CD4-positive, alpha-beta T cell treated with Interleukin-6 at 100 ng/mL for 8 hours (primary cell): ENCODE measurements around the gene ATP10B.
"Not testable (repeated sequence)": the region's sequence is repeated elsewhere in the genome, so short reads cannot be mapped to it uniquely, and the experiment has no call there.

Experiments
- DNase-seq: peaks from one replicate; pipeline ENCODE4 v3.0.0-alpha.2; 2020; ENCODE audit warnings: mixed read lengths, low spot score

The ATP10B gene

GRCh38 chr5:160750938-160751657, 100.9 kb downstream of the ATP10B start:
- DNase-seq = no peak

DNA sequence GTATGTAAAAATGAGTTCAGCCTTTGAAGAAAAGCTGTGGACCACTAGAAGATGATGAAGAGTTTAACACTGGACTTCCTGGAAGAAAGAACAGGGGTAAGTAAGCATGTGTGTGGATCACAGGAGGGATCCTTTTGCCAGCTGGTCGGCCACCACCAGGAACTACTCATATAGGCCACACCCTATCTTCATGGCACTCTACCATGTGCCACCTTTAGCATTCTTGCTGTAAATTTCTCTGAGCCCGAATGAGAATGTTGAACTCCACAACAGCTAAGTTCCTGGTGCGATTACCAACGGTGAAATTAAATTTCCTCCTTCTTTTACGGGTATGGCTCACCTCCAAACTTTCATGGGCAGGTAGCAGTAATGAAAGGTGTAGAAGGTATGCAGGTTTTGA, 102.3 kb downstream of the ATP10B start:
- DNase-seq = no peak

GRCh38 chr5:160749026-160749425, 103.0 kb downstream of the ATP10B start:
- DNase-seq = no peak

GRCh38 chr5:160747987-160748386, 104.0 kb downstream of the ATP10B start:
- DNase-seq = no peak

GRCh38 chr5:160747559-160747958, 104.5 kb downstream of the ATP10B start:
- DNase-seq = no peak

GRCh38 chr5:160744268-160745101, 107.5 kb downstream of the ATP10B start:
- no peak for DNase-seq

DNA sequence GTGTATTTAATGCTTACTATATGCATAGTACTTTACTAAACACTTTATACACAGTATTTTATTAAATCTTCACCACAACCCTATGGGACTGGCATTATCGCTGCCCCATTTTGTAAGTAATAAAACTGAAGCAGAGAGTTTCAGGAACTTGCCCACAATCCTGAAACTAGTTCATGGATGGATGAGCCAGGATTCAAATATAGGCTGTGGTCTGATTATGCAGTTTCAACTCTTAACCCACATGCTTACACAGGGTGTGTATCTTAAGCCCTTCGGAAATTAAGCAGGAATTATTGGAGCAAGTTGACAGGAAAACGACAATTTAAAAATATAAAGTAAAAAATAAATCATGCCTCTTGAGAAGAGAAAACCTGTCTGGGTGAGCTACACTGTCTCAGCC, 109.0 kb downstream of the ATP10B start:
- no peak for DNase-seq

- DNase-seq = no peak
These were observed 109.6 kb downstream of the ATP10B start for GRCh38 chr5:160742446-160742845.

DNA sequence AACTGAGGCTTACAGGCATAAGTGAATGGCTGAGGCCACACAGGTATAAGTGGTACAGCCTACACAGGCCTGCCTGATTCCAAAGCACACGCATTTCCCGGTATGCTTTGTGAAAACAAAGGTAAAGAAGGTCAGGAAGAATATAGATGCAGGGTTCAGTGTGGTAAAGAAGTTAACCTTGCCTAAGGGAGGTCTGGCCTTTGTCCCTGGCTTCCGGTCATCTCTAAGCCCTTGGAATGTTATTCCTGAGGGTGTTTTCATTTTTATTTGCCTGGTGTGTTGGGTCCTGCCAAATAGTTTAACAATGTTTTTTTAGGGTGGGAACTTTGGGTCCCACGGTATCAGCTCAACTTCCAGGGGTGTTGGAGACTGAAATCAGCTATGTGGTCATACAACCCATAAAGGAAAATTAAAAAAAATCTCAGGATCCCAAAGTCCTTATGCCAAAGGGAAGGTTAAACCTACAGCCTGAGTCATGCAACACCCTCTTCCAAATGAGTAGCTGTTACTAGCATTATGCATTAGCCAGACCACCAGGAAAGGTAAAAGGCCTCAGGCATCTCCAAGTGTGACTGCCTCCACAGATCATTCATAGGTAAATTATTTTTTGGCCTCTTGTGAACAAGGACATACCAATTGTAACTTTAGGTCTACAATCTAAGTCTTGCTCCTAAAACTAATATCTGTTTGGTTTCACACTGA, 124.6 kb downstream of the ATP10B start:
- DNase-seq = no peak

DNA sequence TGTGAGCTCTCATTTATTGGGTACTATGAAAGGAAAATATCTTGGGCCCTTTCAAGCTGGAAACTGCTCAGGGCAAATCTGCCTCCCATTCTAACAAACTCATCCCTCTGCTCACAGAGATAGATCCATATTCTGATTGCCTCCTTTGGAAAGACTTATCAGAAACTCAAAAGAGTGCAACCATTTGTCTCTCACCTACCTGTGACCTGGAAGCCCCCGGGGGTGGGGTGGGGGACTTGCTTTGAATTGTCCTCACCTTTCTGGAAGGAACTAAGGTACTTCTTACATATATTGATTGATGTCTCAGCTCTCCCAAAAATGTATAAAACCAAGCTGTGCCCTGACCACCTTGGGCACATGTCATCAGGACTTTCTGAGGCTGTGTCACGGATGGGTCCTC, 125.3 kb downstream of the ATP10B start:
- DNase-seq = no peak

GRCh38 chr5:160720822-160721221, 131.2 kb downstream of the ATP10B start:
- DNase-seq = no peak

DNA sequence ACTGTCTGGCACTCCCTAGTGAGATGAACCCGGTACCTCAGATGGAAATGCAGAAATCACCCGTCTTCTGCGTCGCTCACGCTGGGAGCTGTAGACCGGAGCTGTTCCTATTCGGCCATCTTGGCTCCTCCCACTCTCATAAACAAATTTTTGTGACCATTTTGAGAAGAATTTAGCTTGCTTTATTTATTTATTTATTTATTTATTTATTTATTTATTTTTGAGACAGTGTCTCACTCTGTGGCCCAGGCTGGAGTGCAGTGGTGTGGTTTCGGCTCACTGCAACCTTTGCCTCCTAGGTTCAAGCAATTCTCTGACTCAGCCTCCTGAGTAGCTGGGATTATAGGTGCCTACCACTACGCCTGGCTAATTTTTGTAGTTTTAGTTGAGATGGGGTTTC, 136.5 kb downstream of the ATP10B start:
- DNase-seq = not testable (repeated sequence)

DNA sequence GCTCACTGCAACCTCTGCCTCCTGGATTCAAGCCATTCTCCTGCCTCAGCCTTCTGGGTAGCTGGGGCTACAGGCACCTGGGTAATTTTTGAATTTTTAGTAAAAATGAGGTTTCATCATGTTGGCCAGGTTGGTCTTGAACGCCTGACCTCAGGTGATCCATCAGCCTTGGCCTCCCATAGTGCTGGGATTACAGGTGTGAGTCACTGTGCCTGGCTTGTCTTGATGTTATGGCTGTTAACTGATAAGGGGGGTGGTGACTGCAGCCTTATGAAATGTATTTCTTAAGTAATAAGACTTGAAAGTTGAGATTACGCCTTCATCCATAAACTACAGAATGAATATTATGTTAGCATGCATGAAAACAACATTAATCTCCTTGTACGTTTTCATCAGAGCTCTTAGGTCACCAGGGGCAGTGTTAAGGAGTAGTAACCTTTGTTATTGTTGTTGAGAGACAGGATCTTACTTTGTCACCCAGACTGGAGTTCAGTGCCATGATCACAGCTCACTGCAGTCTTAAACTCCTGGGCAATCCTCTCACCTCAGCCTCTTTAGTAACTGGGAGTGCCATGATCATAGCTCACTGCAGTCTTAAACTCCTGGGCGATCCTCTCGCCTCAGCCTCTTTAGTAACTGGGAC, 148.3 kb downstream of the ATP10B start:
- no peak for DNase-seq

DNA sequence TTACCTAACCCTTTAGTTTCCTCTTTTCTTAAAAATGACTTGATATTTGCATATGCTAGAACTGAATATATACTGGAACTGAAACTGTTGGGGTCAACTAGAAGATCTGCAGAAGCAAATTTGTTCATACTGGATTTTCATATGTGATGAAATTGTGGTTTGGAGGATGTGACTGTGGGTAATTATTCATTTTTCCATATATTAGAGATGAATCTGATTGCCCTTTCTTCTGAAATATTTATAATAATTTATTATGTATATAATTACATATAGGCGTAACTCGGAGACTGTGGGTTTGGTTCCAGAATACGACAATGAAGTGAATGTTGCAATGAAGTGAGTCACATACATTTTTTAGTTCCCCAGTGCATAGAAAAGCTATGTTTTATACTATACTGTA, 149.1 kb downstream of the ATP10B start:
- no peak for DNase-seq

DNA sequence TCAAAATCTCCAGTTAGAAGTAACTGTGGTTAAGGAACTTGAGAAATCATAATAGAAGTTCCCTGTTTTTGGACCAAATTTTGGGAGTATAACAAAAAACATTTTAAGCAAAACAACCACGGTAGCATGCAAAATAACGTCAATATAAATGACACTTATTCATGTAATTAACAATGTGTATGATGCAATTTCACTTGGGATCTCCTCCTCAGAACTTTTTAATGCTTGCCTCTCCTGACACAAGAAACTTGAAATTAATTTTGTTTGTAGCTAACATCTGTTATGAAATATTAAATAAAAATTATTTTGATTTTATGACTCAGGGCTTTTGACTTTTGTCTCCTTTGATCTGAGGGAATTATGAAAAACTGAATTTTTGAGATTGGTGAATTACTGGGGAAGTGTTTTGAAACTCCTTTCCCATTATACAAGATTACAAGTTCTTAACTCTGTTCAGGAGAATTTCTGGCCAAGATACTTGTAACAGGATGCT, 149.7 kb downstream of the ATP10B start:
- no peak for DNase-seq

DNA sequence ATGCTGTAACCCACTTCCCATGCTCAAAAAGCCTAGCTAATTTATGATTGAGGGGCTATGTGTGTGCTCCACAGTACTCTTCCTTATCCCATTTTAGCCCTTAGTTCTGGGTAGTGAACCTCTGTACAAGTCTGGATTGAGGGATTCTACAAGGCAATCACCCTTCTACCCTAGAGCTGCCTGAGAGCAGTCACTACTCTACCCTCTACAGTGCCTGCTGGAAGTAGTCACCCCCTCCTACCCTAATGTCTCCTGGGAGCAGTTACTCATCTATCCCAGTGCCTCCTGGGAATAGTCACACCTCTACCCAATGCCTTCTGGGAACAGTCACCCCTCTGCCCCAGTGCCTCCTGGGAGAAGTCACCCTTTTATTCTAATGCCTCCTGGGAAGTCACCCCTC, 150.6 kb downstream of the ATP10B start:
- DNase-seq = no peak

DNA sequence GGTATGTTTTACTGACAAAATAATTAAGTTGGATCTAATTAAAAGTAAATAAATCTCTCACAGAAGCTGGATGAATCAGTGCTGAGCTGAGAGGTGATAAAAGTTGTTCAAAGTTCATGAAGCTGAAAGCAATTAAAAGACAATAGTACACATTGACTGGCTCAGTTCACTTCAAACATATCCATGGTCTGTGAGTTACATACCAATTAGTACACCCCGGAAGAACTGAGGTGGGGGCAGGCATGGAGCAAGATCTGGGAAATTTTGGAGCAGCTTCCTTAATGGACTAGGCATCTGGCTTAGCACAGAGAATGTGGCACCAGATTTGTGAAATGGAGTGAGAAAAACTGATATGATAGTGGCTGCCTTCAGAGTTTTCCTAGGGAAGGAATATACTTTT, 152.7 kb downstream of the ATP10B start:
- DNase-seq = no peak

GRCh38 chr5:160697281-160697680, 154.7 kb downstream of the ATP10B start:
- DNase-seq = no peak

DNA sequence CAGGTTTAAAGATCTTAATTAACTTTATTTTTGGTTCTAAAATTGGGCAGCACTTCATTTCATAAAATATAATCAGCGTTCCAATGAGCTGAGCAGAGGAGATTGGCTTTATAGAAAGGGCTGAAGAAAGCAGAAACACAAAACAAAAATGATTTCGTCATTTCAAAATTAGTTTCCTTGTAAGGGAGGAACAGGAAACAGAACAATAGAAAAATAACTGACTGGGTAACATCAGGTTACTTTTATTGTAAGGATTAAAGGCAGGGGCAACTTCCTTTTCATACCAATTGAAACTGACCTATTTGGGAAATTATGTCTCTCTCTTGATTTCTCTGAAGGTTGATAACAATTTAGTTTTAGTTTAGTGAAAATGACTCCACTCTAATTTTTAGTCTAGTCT, 157.1 kb downstream of the ATP10B start:
- no peak for DNase-seq

DNA sequence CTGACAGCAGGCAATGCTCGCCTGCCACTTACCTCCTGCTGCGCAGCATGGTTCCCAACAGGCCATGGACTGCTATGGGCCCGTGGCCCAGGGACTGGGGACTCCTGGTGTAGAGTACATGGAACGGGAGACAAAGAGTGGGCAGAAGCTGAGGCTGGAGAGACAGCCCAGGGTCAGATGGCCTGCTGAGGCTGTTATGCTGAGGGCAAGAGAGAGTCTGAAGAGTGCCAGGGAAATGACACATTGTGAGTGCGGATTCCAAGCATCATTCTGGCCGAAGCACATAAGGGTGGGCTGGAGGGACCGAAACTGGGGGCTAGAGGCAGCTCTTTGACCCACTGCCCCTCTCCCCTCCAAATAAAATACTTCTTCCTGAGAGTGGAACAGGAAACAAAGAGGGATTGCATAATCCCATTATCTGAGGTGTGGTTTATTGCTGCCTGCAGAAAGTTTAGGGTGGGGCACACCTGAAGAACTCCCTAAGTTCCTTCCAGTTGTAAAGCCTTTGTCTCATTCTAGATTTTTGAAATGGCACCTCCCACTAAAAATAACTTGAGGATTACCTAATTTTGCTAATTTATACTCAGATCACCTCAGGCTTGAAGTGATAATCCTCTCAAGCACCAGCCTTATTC, 158.1 kb downstream of the ATP10B start:
- DNase-seq = no peak

GRCh38 chr5:160692271-160692670, 159.7 kb downstream of the ATP10B start:
- no peak for DNase-seq

- DNase-seq = no peak
These were observed 166.3 kb downstream of the ATP10B start for GRCh38 chr5:160685695-160686094.
